Measurements from ENCODE around the gene ARHGAP10. TPM values are rescaled to one million over a fixed set of nuclear protein-coding genes. Genes with fewer than 3 reads are reported as not detected.
"Not testable (repeated sequence)": the region's sequence is repeated elsewhere in the genome, so short reads cannot be mapped to it uniquely, and the experiment has no call there.

The ARHGAP10 gene
- total RNA-seq, 1 experiment from 2014 or later: 36.6 TPM

- TF ChIP-seq CTCF (IDR thresholded peaks at IDR 0.05; ENCODE audit: insufficient read depth in 1 of 2, low read depth in 1 of 2, low read length in 1 of 2, severe bottlenecking in 1 of 2, unreplicated experiment in 1 of 2): no peak
- CTCF ChIA-PET: no interaction called here
Observed at GRCh38 chr4:147994491-147995385, 262.9 kb downstream of the ARHGAP10 start.

GRCh38 chr4:147996859-147997258, 265.0 kb downstream of the ARHGAP10 start:
- BruUV-seq (replicated peaks): no TSS peak
- H3K4me3 ChIP-seq (ENCODE audit: low read depth, low read length): no peak overlapping the region
- no peak for TF ChIP-seq CTCF (IDR thresholded peaks at IDR 0.05; ENCODE audit: insufficient read depth in 1 of 2, low read depth in 1 of 2, low read length in 1 of 2, severe bottlenecking in 1 of 2, unreplicated experiment in 1 of 2)
- no peak for DNase-seq
- no peaks in the 10 kb centered on the region for H3K9me3 ChIP-seq
- H3K27me3 ChIP-seq (replicated peaks; ENCODE audit: control insufficient read depth, insufficient read depth, low read length): no peaks in the 10 kb centered on the region
- H3K36me3 Mint-ChIP-seq (ENCODE audit: insufficient read depth, unreplicated experiment): peaks cover 5% of the 10 kb centered on the region
- no peaks in the 10 kb centered on the region for H3K27me3 Mint-ChIP-seq (ENCODE audit: insufficient read depth, unreplicated experiment)
- ChIA-PET CTCF (no interaction called here), POLR2A (no interaction called here)
- peaks cover 5% of the 10 kb centered on the region for H3K4me1 Mint-ChIP-seq (ENCODE audit: low read depth, unreplicated experiment)
- no peaks in the 10 kb centered on the region for H3K36me3 ChIP-seq (ENCODE audit: control insufficient read depth, insufficient read depth, low read length)
- no peak overlapping the region for H3K4me3 Mint-ChIP-seq (ENCODE audit: unreplicated experiment)
- intact Hi-C loops (cut with micrococcal nuclease; ENCODE audit: unreplicated experiment): no loop called here
- no peaks in the 10 kb centered on the region for H3K9me3 Mint-ChIP-seq (ENCODE audit: unreplicated experiment)
- no peak overlapping the region for H3K27ac Mint-ChIP-seq (ENCODE audit: unreplicated experiment)
- no peaks in the 10 kb centered on the region for H3K4me1 ChIP-seq

More at GRCh38 chr4:147994491-147995385, 262.9 kb downstream of the ARHGAP10 start:
- H3K27me3 ChIP-seq (replicated peaks; ENCODE audit: control insufficient read depth, insufficient read depth, low read length): no peaks in the 10 kb centered on the region
- POLR2A ChIA-PET: no interaction called here
- H3K4me3 ChIP-seq (ENCODE audit: low read depth, low read length): no peak overlapping the region
- H3K27ac Mint-ChIP-seq (ENCODE audit: unreplicated experiment): no peak overlapping the region
- peaks cover 5% of the 10 kb centered on the region for H3K4me1 Mint-ChIP-seq (ENCODE audit: low read depth, unreplicated experiment)
- DNase-seq: no peak
- H3K4me1 ChIP-seq: no peaks in the 10 kb centered on the region
- no peaks in the 10 kb centered on the region for H3K9me3 ChIP-seq
- H3K4me3 Mint-ChIP-seq (ENCODE audit: unreplicated experiment): no peak overlapping the region
- no peaks in the 10 kb centered on the region for H3K27me3 Mint-ChIP-seq (ENCODE audit: insufficient read depth, unreplicated experiment)
- no peaks in the 10 kb centered on the region for H3K9me3 Mint-ChIP-seq (ENCODE audit: unreplicated experiment)
- BruUV-seq (replicated peaks): no TSS peak
- intact Hi-C loops (cut with micrococcal nuclease; ENCODE audit: unreplicated experiment): no loop called here
- no peaks in the 10 kb centered on the region for H3K36me3 Mint-ChIP-seq (ENCODE audit: insufficient read depth, unreplicated experiment)
- H3K36me3 ChIP-seq (ENCODE audit: control insufficient read depth, insufficient read depth, low read length): no peaks in the 10 kb centered on the region

GRCh38 chr4:148000038-148000437, 268.1 kb downstream of the ARHGAP10 start:
- CTCF ChIA-PET; H3K27ac Mint-ChIP-seq (ENCODE audit: unreplicated experiment): not testable (repeated sequence)

More at GRCh38 chr4:148000038-148000437, 268.1 kb downstream of the ARHGAP10 start:
- intact Hi-C loops (cut with micrococcal nuclease; ENCODE audit: unreplicated experiment); H3K4me3 ChIP-seq (ENCODE audit: low read depth, low read length); DNase-seq; H3K4me3 Mint-ChIP-seq (ENCODE audit: unreplicated experiment); POLR2A ChIA-PET; H3K36me3 Mint-ChIP-seq (ENCODE audit: insufficient read depth, unreplicated experiment); H3K36me3 ChIP-seq (ENCODE audit: control insufficient read depth, insufficient read depth, low read length); H3K9me3 Mint-ChIP-seq (ENCODE audit: unreplicated experiment); H3K27me3 ChIP-seq (replicated peaks; ENCODE audit: control insufficient read depth, insufficient read depth, low read length); H3K9me3 ChIP-seq; H3K27me3 Mint-ChIP-seq (ENCODE audit: insufficient read depth, unreplicated experiment); BruUV-seq (replicated peaks); H3K4me1 ChIP-seq; H3K4me1 Mint-ChIP-seq (ENCODE audit: low read depth, unreplicated experiment): not testable (repeated sequence)
